A549 treated with DMSO at 1 μM for 4 hours (cell line): ENCODE results near the gene ATP1B4. TPM values are rescaled to one million over a fixed set of nuclear protein-coding genes. Genes with fewer than 3 reads are reported as not detected.

Experiments used
- total RNA-seq: library from RNA; stranded (reverse); fragments of 200-300 nt; extraction: Qiagen RNA extraction; gene quantifications from 5 replicates; pipeline ENCODE4 v1.2.3, GENCODE V29; 2022; ENCODE audit warnings: low read depth

The ATP1B4 gene
- total RNA-seq, result not detected in 5 replicates

GRCh38 chrX:120361764-120362305 is at the start of gene ATP1B4:
TSS of gene ATP1B4 (plus strand) at chrX:120362089. CDS start at chrX:120362169, 80 bp downstream.

Other genes with a start within 250 kb of the ATP1B4 start
- 0.12 TPM in 1 of 5 replicates, not detected in the others for gene RHOXF1, start 246.2 kb upstream of the ATP1B4 start, total RNA-seq
- gene RHOXF2, start 203.5 kb upstream of the ATP1B4 start, total RNA-seq, result not detected in 5 replicates
- gene ZBTB33, start 111.3 kb upstream of the ATP1B4 start, total RNA-seq, result 9.4 to 16.2 TPM (median 13.7 TPM) in 5 replicates
- 0.07 to 0.18 TPM (median 0.13 TPM) in 5 replicates for gene TMEM255A, start 50.6 kb upstream of the ATP1B4 start, total RNA-seq
- gene LAMP2, start 107.2 kb downstream of the ATP1B4 start, total RNA-seq, result 85.9 to 115 TPM (median 99.5 TPM) in 5 replicates
- gene CUL4B, start 198.9 kb downstream of the ATP1B4 start, total RNA-seq, result 32.0 to 50.9 TPM (median 42.6 TPM) in 5 replicates
- gene MCTS1, start 242.0 kb downstream of the ATP1B4 start, total RNA-seq, result 87.9 to 104 TPM (median 98.3 TPM) in 5 replicates